GM19328 (cell line): ENCODE measurements around the gene MCFD2.

Experiments used
- ATAC-seq: cut with Tn5 transposase; IDR thresholded peaks from one replicate; pipeline ENCODE4 v1.9.1; 2021; ENCODE audit warnings: mild to moderate bottlenecking, moderate library complexity; ENCODE audit not compliant: unreplicated experiment

The MCFD2 gene

GRCh38 chr2:46915281-46915810 is at the start of gene MCFD2:
TSS of gene MCFD2 (minus strand) at chr2:46915806. CDS start at chr2:46909171, 6,635 bp downstream.
- ATAC-seq, result peak; percentile 1

GRCh38 chr2:46964835-46965560 is 49.4 kb upstream of the MCFD2 start:
- no peak for ATAC-seq

- no peak for ATAC-seq
Measured at GRCh38 chr2:46963941-46964673, 48.5 kb upstream of the MCFD2 start.

GRCh38 chr2:46963210-46963609 is 47.6 kb upstream of the MCFD2 start:
- no peak for ATAC-seq

- no peak for ATAC-seq
Measured at GRCh38 chr2:46962751-46963150, 47.1 kb upstream of the MCFD2 start.

- ATAC-seq, result no peak
Measured at GRCh38 chr2:46960618-46961017, 45.0 kb upstream of the MCFD2 start.

GRCh38 chr2:46958431-46959017 is 42.9 kb upstream of the MCFD2 start:
- ATAC-seq, result no peak

- ATAC-seq, result no peak
Measured at GRCh38 chr2:46956981-46957531, 41.5 kb upstream of the MCFD2 start.

GRCh38 chr2:46955764-46956163 is 40.2 kb upstream of the MCFD2 start:
- ATAC-seq, result no peak

GRCh38 chr2:46954951-46955571 is 39.5 kb upstream of the MCFD2 start:
- no peak for ATAC-seq

- ATAC-seq, result no peak
Measured at GRCh38 chr2:46952171-46952570, 36.6 kb upstream of the MCFD2 start.

- no peak for ATAC-seq
Measured at GRCh38 chr2:46951290-46952064, 35.9 kb upstream of the MCFD2 start.

GRCh38 chr2:46950314-46950713 is 34.7 kb upstream of the MCFD2 start:
- no peak for ATAC-seq

GRCh38 chr2:46947841-46948240 is 32.2 kb upstream of the MCFD2 start:
- ATAC-seq, result no peak

- no peak for ATAC-seq
Measured at GRCh38 chr2:46945671-46946070, 30.1 kb upstream of the MCFD2 start.

- ATAC-seq, result no peak
Measured at GRCh38 chr2:46943881-46944798, 28.5 kb upstream of the MCFD2 start.

- ATAC-seq, result no peak
Measured at GRCh38 chr2:46942891-46943626, 27.5 kb upstream of the MCFD2 start.

GRCh38 chr2:46942143-46942526 is 26.5 kb upstream of the MCFD2 start:
- ATAC-seq, result no peak
